Glutamatergic neuron (in vitro differentiated cells): ENCODE measurements around the gene ABHD6. TPM values are rescaled to one million over a fixed set of nuclear protein-coding genes. Genes with fewer than 3 reads are reported as not detected.
"Not testable (repeated sequence)": the region's sequence is repeated elsewhere in the genome, so short reads cannot be mapped to it uniquely, and the experiment has no call there.

Experiments used
- DNase-seq: peaks from one replicate; pipeline ENCODE4 v3.0.0; 2022
- H3K27ac Mint-ChIP-seq: one replicate; pipeline ENCODE4 v1.8.0; 2020; ENCODE audit warnings: mild to moderate bottlenecking, mixed read lengths, inconsistent platforms; ENCODE audit not compliant: unreplicated experiment
- H3K27me3 Mint-ChIP-seq: one replicate; pipeline ENCODE4 v1.8.0; 2020; ENCODE audit warnings: mild to moderate bottlenecking, moderate library complexity, mixed read lengths, inconsistent platforms; ENCODE audit not compliant: unreplicated experiment
- H3K36me3 Mint-ChIP-seq: one replicate; pipeline ENCODE4 v1.8.0; 2020; ENCODE audit warnings: mild to moderate bottlenecking, mixed read lengths, inconsistent platforms; ENCODE audit not compliant: unreplicated experiment
- H3K4me1 Mint-ChIP-seq: one replicate; pipeline ENCODE4 v1.8.0; 2020; ENCODE audit warnings: mild to moderate bottlenecking, low read depth, mixed read lengths, inconsistent platforms; ENCODE audit not compliant: unreplicated experiment
- H3K4me3 Mint-ChIP-seq: one replicate; pipeline ENCODE4 v1.8.0; 2020; ENCODE audit warnings: mild to moderate bottlenecking, mixed read lengths, inconsistent platforms; ENCODE audit not compliant: unreplicated experiment
- H3K9me3 Mint-ChIP-seq: one replicate; pipeline ENCODE4 v1.8.0; 2020; ENCODE audit warnings: mild to moderate bottlenecking, moderate library complexity, mixed read lengths, inconsistent platforms; ENCODE audit not compliant: unreplicated experiment
- total RNA-seq: library from RNA; stranded (reverse); fragmentation: NEBNext Ultra II Directional; extraction: Animal tissue kit (Norgen Biotek cat#: 25700); gene quantifications from one replicate; pipeline ENCODE4 v1.2.1, GENCODE V29; 2021; ENCODE audit not compliant: unreplicated experiment
- TF ChIP-seq, protein P1 (sequence below): fragments of 200-600 bp; sonication (generic); IDR thresholded peaks from one replicate; pipeline ENCODE4 v1.5.0; 2021; ENCODE audit not compliant: partially characterized antibody, unreplicated experiment

Gene ABHD6
- total RNA-seq, 1 donor from 2014 or later = 46.0 TPM

DNA sequence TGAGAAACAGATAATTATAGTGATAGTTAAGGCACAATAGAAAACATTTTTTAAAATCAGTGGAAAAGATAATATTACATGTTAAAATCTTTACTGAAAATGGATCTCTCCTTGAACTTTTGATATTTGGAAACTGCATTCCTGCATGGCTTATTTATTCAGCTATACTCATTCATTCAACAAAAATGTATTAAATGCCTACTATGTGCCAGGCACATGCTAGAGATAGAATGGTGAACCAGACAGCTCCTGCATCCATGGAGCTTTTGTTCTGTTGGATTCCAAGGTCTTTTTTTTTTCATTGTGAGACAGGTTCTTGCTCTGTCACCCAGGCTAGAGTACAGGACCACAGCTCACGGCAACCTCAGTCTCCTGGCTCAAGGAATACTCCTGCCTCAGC, 99.6 kb downstream of the ABHD6 start:
- Mint-ChIP-seq H3K4me1 (no peaks in the 10 kb centered on the region), H3K27me3 (peaks cover 5% of the 10 kb centered on the region), H3K9me3 (peaks cover 2% of the 10 kb centered on the region), H3K36me3 (no peaks in the 10 kb centered on the region), H3K4me3 (no peak overlapping the region), H3K27ac (no peak overlapping the region)
- no peak for DNase-seq
- TF ChIP-seq, protein P1, sequence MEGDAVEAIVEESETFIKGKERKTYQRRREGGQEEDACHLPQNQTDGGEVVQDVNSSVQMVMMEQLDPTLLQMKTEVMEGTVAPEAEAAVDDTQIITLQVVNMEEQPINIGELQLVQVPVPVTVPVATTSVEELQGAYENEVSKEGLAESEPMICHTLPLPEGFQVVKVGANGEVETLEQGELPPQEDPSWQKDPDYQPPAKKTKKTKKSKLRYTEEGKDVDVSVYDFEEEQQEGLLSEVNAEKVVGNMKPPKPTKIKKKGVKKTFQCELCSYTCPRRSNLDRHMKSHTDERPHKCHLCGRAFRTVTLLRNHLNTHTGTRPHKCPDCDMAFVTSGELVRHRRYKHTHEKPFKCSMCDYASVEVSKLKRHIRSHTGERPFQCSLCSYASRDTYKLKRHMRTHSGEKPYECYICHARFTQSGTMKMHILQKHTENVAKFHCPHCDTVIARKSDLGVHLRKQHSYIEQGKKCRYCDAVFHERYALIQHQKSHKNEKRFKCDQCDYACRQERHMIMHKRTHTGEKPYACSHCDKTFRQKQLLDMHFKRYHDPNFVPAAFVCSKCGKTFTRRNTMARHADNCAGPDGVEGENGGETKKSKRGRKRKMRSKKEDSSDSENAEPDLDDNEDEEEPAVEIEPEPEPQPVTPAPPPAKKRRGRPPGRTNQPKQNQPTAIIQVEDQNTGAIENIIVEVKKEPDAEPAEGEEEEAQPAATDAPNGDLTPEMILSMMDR = no peak

DNA sequence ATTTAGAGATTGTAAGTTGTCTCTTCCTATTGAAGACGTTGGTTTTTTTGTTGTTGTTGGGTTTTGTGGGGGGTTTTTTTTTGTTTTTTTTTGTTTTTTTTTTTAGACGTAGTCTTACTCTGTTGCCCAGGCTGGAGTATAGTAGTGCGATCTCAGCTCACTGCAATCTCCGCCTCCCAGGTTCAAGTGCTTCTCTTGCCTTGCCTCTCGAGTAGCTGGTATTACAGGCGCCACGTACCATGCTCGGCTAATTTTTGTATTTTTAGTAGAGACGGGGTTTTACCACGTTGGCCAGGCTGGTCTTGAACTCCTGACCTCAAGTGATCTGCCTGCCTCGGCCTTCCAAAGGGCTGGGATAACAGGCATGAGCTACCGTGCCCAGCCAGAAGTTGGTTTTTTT, 101.6 kb downstream of the ABHD6 start:
- not testable (repeated sequence) for H3K4me1 Mint-ChIP-seq, H3K36me3 Mint-ChIP-seq, H3K27me3 Mint-ChIP-seq

DNA sequence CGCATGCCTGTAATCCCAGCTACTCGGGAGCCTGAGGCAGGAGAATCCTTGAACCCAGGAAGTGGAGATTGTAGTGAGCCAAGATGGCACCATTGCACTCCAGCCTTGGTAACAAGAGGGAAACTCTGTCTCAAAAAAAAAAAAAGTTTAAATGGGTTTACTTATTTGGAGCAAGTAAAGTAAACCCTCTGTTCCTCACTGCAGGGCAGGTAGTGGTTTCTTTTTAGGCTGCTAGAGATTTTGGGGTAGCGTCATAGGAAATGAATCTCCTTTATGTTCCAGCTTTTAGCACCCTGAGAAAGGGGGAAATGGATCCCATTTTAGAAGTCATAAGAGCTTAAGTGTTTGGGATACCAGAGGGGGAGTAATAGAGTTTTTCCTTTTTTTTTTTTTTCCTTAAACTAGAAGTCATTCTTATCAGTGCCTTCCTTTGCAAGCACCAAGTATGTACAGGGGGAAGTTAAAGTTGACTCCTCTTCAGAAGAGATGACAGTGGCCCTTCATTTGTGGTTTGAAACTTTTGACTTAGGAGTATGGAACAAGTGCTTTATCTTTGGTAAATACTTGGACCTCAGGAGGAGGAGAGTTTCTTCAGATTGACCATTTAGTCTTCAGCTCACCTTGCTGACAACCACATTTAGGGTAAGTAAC, 103.1 kb downstream of the ABHD6 start:
- no peak for DNase-seq
- Mint-ChIP-seq H3K4me3 (no peak overlapping the region), H3K27me3 (peaks cover 5% of the 10 kb centered on the region), H3K27ac (no peak overlapping the region), H3K4me1 (no peaks in the 10 kb centered on the region), H3K36me3 (no peaks in the 10 kb centered on the region), H3K9me3 (no peaks in the 10 kb centered on the region)
- TF ChIP-seq, protein P1 = no peak

More for the DNA sequence above, 101.6 kb downstream of the ABHD6 start:
- H3K9me3 Mint-ChIP-seq, H3K27ac Mint-ChIP-seq, H3K4me3 Mint-ChIP-seq, DNase-seq: not testable (repeated sequence)

DNA sequence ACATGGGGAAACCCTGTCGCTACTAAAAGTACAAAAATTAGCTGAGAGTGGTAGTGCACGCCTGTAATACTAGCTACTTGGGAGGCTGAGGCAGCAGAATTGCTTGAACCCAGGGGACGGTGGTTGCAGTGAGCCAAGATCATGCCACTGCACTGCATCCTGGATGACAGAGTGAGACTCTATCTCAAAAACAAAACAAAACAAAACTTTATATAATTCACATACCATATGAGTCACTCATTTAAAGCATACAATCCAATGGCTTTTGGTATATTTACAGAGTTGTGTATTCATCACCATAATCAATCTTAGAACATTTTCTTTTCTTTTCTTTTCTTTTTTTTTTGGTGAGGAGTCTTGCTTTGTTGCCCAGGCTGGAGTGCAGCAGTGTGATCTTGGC, 103.8 kb downstream of the ABHD6 start:
- Mint-ChIP-seq H3K4me3 (no peak overlapping the region), H3K4me1 (no peaks in the 10 kb centered on the region), H3K9me3 (no peaks in the 10 kb centered on the region), H3K27ac (no peak overlapping the region), H3K27me3 (peaks cover under 1% of the 10 kb centered on the region), H3K36me3 (no peaks in the 10 kb centered on the region)
- TF ChIP-seq, protein P1 = no peak
- DNase-seq = no peak

DNA sequence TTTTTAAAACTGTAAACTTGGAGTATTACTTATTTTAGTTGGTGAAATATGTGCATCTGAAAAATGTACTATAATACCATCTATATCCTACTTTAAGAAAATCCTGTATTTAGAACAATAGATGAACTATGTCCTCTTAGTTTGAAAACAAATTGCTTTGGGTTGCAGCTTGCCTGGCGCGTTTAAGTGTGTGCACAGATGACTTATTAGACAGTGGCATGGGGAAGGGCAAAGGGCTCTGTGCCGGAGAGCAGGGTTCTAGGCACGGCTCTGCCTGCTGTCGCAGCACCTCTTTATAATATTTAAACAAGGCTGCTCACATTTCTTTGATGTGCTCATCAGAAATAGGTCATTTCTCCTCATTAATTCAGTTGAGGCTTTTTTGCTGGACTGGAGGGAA, 105.1 kb downstream of the ABHD6 start:
- H3K27ac Mint-ChIP-seq = no peak overlapping the region
- H3K27me3 Mint-ChIP-seq = no peaks in the 10 kb centered on the region
- DNase-seq = no peak
- no peaks in the 10 kb centered on the region for H3K36me3 Mint-ChIP-seq
- H3K4me1 Mint-ChIP-seq = no peaks in the 10 kb centered on the region
- H3K9me3 Mint-ChIP-seq = no peaks in the 10 kb centered on the region
- no peak overlapping the region for H3K4me3 Mint-ChIP-seq
- TF ChIP-seq, protein P1 = no peak

Other genes with a start within 250 kb of the ABHD6 start
- gene FLNB, start 229.4 kb upstream of the ABHD6 start, total RNA-seq = 75.4 TPM
- 0.96 TPM for gene DNASE1L3, start 26.8 kb upstream of the ABHD6 start, total RNA-seq
- gene RPP14, start 68.5 kb downstream of the ABHD6 start, total RNA-seq = 18.4 TPM
- gene HTD2, start 68.7 kb downstream of the ABHD6 start, total RNA-seq = 7.4 TPM
- gene PXK, start 95.1 kb downstream of the ABHD6 start, total RNA-seq = 14.0 TPM
- 67.6 TPM for gene PDHB, start 196.0 kb downstream of the ABHD6 start, total RNA-seq